Measurements from ENCODE around the gene ZMPSTE24.

Gene ZMPSTE24

DNA sequence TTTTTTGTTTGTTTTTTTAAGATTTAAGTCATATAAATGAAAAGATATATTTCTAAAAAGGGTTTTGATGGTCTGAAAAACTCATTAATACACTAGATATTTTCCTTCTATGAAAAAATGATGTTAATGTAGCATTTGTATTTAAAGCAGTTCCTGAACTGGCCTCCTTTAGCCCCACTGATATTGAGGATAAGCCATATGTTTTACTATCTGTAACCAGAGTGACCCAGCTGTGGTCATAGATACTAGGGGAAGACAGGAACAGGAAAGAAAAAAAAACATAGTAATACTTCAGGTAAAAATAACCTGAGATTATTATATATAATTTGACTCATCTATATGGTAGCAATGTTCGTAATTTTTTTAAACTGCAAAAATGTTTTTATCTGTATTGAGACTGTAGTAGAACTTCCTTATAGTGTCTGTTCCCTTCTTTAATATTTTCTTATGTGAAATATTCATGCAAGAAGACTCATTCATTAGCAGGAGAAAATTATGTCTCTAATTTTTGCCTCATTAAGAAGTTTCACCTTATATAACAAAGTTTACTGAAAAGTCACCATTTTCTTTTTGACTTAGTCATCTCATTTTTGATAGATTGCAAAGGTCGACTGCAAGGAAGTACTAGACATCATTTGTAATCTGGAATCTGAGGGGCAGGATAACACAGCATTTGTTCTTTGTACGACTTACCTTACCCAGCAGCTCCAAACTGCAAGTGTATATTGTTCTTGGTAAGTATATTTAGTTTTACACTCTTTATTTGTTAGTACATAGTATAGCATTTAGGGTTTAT, 35.9 kb upstream of the ZMPSTE24 start:
- Histone ChIP-seq H3K4me2 (ENCODE audit: low read length) (no peak overlapping the region), H3K9me3 (ENCODE audit: insufficient read depth, low read depth, low read length) (no peaks in the 10 kb centered on the region), H3K36me3 (ENCODE audit: control insufficient read depth in 1 of 2, insufficient read depth in 2 of 2, low read length in 2 of 2) (peaks cover 1 to 2% of the 10 kb centered on the region in 2 experiments), H3K9ac (ENCODE audit: low read length) (no peak overlapping the region), H3K4me1 (ENCODE audit: control insufficient read depth in 1 of 2, insufficient read depth in 2 of 2, low read length in 2 of 2) (no peaks in the 10 kb centered on the region), H3K27ac (ENCODE audit: low read depth, low read length) (no peak overlapping the region), H3K4ac (ENCODE audit: low read depth, low read length) (no peak overlapping the region), H3K18ac (ENCODE audit: low read length) (no peak overlapping the region), H3K27me3 (ENCODE audit: insufficient read depth, low read length) (no peaks in the 10 kb centered on the region), H4K12ac (ENCODE audit: low read depth, low read length) (no peak overlapping the region), H3K23ac (ENCODE audit: low read length) (no peak overlapping the region), H4K91ac (ENCODE audit: low read depth, low read length) (no peak overlapping the region), H2BK5ac (ENCODE audit: low read depth, low read length, poor library complexity) (no peak overlapping the region), H2BK12ac (ENCODE audit: low read length) (no peak overlapping the region), H3K79me2 (ENCODE audit: control insufficient read depth, insufficient read depth, low read length, poor library complexity) (no peaks in the 10 kb centered on the region), H4K8ac (ENCODE audit: low read depth, low read length) (no peak overlapping the region), H3K4me3 (ENCODE audit: low read depth, low read length) (no peak overlapping the region), H3K79me1 (ENCODE audit: low read length) (no peaks in the 10 kb centered on the region), H2AFZ (ENCODE audit: insufficient read depth, low read length, poor library complexity) (no peak overlapping the region), H2AK5ac (ENCODE audit: low read length) (no peak overlapping the region), H2BK120ac (ENCODE audit: insufficient read depth, low read length, poor library complexity) (no peak overlapping the region), H3K14ac (ENCODE audit: low read length) (no peak overlapping the region)
- no peak for DNase-seq
- no CpG with 5 or more reads among the region's 3 CpGs for WGBS (ENCODE audit: extremely low coverage, insufficient coverage, insufficient read length)

DNA sequence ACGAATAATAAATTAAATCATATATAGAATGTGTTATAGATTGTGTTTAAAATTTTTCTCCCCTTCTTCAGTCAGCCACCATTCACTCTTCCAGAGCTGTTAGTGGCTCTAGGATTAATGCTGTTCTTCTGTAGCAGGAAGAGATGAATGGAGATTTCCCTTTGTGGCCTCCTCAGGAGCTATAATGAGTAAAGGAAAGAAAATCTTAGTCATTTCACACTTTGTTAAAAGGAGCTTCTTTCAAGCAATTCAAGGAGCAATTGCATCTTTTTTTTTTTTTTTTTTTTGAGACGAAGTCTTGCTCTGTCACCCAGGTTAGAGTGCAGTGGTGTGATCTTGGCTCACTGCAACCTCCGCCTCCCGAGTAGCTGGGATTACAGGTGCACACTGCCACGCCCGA, 34.0 kb upstream of the ZMPSTE24 start:
- Histone ChIP-seq H4K91ac (ENCODE audit: low read depth, low read length) (no peak overlapping the region), H3K4me3 (ENCODE audit: low read depth, low read length) (no peak overlapping the region), H3K27me3 (ENCODE audit: insufficient read depth, low read length) (no peaks in the 10 kb centered on the region), H3K79me1 (ENCODE audit: low read length) (no peaks in the 10 kb centered on the region), H4K12ac (ENCODE audit: low read depth, low read length) (no peak overlapping the region), H2AK5ac (ENCODE audit: low read length) (no peak overlapping the region), H2AFZ (ENCODE audit: insufficient read depth, low read length, poor library complexity) (no peak overlapping the region), H3K23ac (ENCODE audit: low read length) (no peak overlapping the region), H3K4me2 (ENCODE audit: low read length) (no peak overlapping the region), H3K36me3 (ENCODE audit: control insufficient read depth in 1 of 2, insufficient read depth in 2 of 2, low read length in 2 of 2) (peaks cover 0 to 6% of the 10 kb centered on the region in 2 experiments), H3K9ac (ENCODE audit: low read length) (no peak overlapping the region), H2BK5ac (ENCODE audit: low read depth, low read length, poor library complexity) (no peak overlapping the region), H3K79me2 (ENCODE audit: control insufficient read depth, insufficient read depth, low read length, poor library complexity) (no peaks in the 10 kb centered on the region), H3K4me1 (ENCODE audit: control insufficient read depth in 1 of 2, insufficient read depth in 2 of 2, low read length in 2 of 2) (no peaks in the 10 kb centered on the region), H3K9me3 (ENCODE audit: insufficient read depth, low read depth, low read length) (no peaks in the 10 kb centered on the region), H3K27ac (ENCODE audit: low read depth, low read length) (no peak overlapping the region), H2BK12ac (ENCODE audit: low read length) (no peak overlapping the region), H2BK120ac (ENCODE audit: insufficient read depth, low read length, poor library complexity) (no peak overlapping the region), H3K14ac (ENCODE audit: low read length) (no peak overlapping the region), H4K8ac (ENCODE audit: low read depth, low read length) (no peak overlapping the region), H3K4ac (ENCODE audit: low read depth, low read length) (no peak overlapping the region), H3K18ac (ENCODE audit: low read length) (no peak overlapping the region)
- no peak for DNase-seq
- no CpG with 5 or more reads among the region's 6 CpGs for WGBS (ENCODE audit: extremely low coverage, insufficient coverage, insufficient read length)

DNA sequence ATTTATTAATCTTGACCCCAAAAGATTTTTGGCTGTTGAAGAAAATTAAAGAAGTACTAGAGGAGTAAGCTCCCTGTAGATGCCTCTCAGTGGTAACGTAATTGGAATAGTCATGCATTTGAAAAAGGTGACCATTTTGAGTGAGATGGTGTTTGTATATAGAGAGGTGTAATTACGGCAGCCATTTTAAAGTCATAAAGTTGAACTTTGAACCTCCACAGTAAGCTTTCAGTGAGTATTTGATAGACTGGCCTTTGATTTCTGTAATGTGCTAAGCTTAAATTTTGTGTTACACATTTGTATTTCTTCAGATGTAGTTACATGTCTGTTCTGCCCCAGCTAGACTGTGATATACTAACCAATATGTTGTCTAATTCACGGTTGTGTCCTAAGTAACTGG, 31.8 kb upstream of the ZMPSTE24 start:
- H2AFZ ChIP-seq (ENCODE audit: insufficient read depth, low read length, poor library complexity): no peak overlapping the region
- no peak overlapping the region for H3K4me2 ChIP-seq (ENCODE audit: low read length)
- peaks cover 2 to 10% of the 10 kb centered on the region in 2 experiments for H3K36me3 ChIP-seq (ENCODE audit: control insufficient read depth in 1 of 2, insufficient read depth in 2 of 2, low read length in 2 of 2)
- H4K12ac ChIP-seq (ENCODE audit: low read depth, low read length): no peak overlapping the region
- no CpG with 5 or more reads among the region's 3 CpGs for WGBS (ENCODE audit: extremely low coverage, insufficient coverage, insufficient read length)
- H3K14ac ChIP-seq (ENCODE audit: low read length): no peak overlapping the region
- no peak overlapping the region for H2BK5ac ChIP-seq (ENCODE audit: low read depth, low read length, poor library complexity)
- H2AK5ac ChIP-seq (ENCODE audit: low read length): no peak overlapping the region
- H2BK12ac ChIP-seq (ENCODE audit: low read length): no peak overlapping the region
- no peaks in the 10 kb centered on the region for H3K9me3 ChIP-seq (ENCODE audit: insufficient read depth, low read depth, low read length)
- no peak overlapping the region for H3K27ac ChIP-seq (ENCODE audit: low read depth, low read length)
- no peaks in the 10 kb centered on the region for H3K79me1 ChIP-seq (ENCODE audit: low read length)
- no peak overlapping the region for H3K4ac ChIP-seq (ENCODE audit: low read depth, low read length)
- H3K4me1 ChIP-seq (ENCODE audit: control insufficient read depth in 1 of 2, insufficient read depth in 2 of 2, low read length in 2 of 2): no peaks in the 10 kb centered on the region
- DNase-seq: no peak
- H3K4me3 ChIP-seq (ENCODE audit: low read depth, low read length): no peak overlapping the region
- no peaks in the 10 kb centered on the region for H3K27me3 ChIP-seq (ENCODE audit: insufficient read depth, low read length)
- H4K91ac ChIP-seq (ENCODE audit: low read depth, low read length): no peak overlapping the region
- H3K9ac ChIP-seq (ENCODE audit: low read length): no peak overlapping the region
- H3K18ac ChIP-seq (ENCODE audit: low read length): no peak overlapping the region
- no peak overlapping the region for H2BK120ac ChIP-seq (ENCODE audit: insufficient read depth, low read length, poor library complexity)
- no peak overlapping the region for H3K23ac ChIP-seq (ENCODE audit: low read length)
- H3K79me2 ChIP-seq (ENCODE audit: control insufficient read depth, insufficient read depth, low read length, poor library complexity): no peaks in the 10 kb centered on the region
- H4K8ac ChIP-seq (ENCODE audit: low read depth, low read length): no peak overlapping the region

DNA sequence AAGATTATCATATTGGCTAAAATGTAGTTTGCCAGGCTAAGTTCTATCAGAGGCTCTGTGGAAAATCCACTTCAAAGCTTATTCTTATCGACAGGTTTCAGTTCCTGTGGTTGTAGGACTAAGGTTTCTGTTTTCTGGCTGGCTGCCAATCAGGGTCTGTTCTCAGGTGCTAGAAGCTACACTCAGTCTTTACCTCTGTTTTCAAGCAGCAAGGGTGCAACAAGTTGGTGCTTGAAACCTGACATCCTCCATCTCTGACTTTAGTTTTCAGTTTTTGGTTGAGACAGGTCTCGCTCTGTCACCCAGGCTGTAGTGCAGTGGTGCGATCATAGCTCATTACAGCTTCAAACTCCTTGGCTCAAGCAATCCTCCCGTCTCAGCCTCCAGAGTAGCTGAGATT, 25.6 kb upstream of the ZMPSTE24 start:
- Histone ChIP-seq H2BK12ac (ENCODE audit: low read length) (no peak overlapping the region), H3K14ac (ENCODE audit: low read length) (no peak overlapping the region), H2BK120ac (ENCODE audit: insufficient read depth, low read length, poor library complexity) (no peak overlapping the region), H3K4me2 (ENCODE audit: low read length) (no peak overlapping the region), H3K27ac (ENCODE audit: low read depth, low read length) (no peak overlapping the region), H3K27me3 (ENCODE audit: insufficient read depth, low read length) (no peaks in the 10 kb centered on the region), H3K18ac (ENCODE audit: low read length) (no peak overlapping the region), H3K9me3 (ENCODE audit: insufficient read depth, low read depth, low read length) (no peaks in the 10 kb centered on the region), H3K36me3 (ENCODE audit: control insufficient read depth in 1 of 2, insufficient read depth in 2 of 2, low read length in 2 of 2) (peaks cover 17 to 18% of the 10 kb centered on the region in 2 experiments), H3K4me1 (ENCODE audit: control insufficient read depth in 1 of 2, insufficient read depth in 2 of 2, low read length in 2 of 2) (no peaks in the 10 kb centered on the region), H2BK5ac (ENCODE audit: low read depth, low read length, poor library complexity) (no peak overlapping the region), H3K4ac (ENCODE audit: low read depth, low read length) (no peak overlapping the region), H4K8ac (ENCODE audit: low read depth, low read length) (no peak overlapping the region), H3K4me3 (ENCODE audit: low read depth, low read length) (no peak overlapping the region), H4K91ac (ENCODE audit: low read depth, low read length) (no peak overlapping the region), H2AFZ (ENCODE audit: insufficient read depth, low read length, poor library complexity) (no peak overlapping the region), H4K12ac (ENCODE audit: low read depth, low read length) (no peak overlapping the region), H3K79me1 (ENCODE audit: low read length) (no peaks in the 10 kb centered on the region), H3K79me2 (ENCODE audit: control insufficient read depth, insufficient read depth, low read length, poor library complexity) (no peaks in the 10 kb centered on the region), H3K23ac (ENCODE audit: low read length) (no peak overlapping the region), H3K9ac (ENCODE audit: low read length) (no peak overlapping the region), H2AK5ac (ENCODE audit: low read length) (no peak overlapping the region)
- DNase-seq: no peak
- no CpG with 5 or more reads among the region's 4 CpGs for WGBS (ENCODE audit: extremely low coverage, insufficient coverage, insufficient read length)
